Astrocyte (in vitro differentiated cells and primary cell): ENCODE measurements around the gene FANCL. TPM values are rescaled to one million over a fixed set of nuclear protein-coding genes. Genes with fewer than 3 reads are reported as not detected.
A peak's percentile ranks its signal among the peaks of the same experiment; 100 is the strongest.

Experiments
- DNase-seq: peaks from one replicate; pipeline ENCODE4 v3.0.0-alpha.2; 2010; ENCODE audit warnings: low read depth
- FAIRE-seq: peaks from 2 replicates; lab custom pipeline; 2011; peaks lifted over from hg19 to GRCh38; lab: Jason Lieb, UNC
- H2AFZ ChIP-seq: 2 replicates; pipeline ENCODE4 v1.6.0; 2012; ENCODE audit warnings: low read depth, low read length, inconsistent platforms
- H3K27ac ChIP-seq: 2 replicates; pipeline ENCODE4 v1.5.1; 2011; ENCODE audit warnings: low read depth, low read length, inconsistent platforms
- H3K27me3 ChIP-seq: 2 replicates; pipeline ENCODE4 v1.6.0; 2011; ENCODE audit warnings: low read length, inconsistent platforms; ENCODE audit not compliant: insufficient read depth
- H3K36me3 ChIP-seq: 2 replicates; pipeline ENCODE4 v1.5.1; 2011; ENCODE audit warnings: low read length, inconsistent platforms; ENCODE audit not compliant: insufficient read depth
- H3K4me1 ChIP-seq: 2 replicates; pipeline ENCODE4 v1.5.1; 2011; ENCODE audit warnings: low read length, inconsistent platforms; ENCODE audit not compliant: insufficient read depth
- H3K4me2 ChIP-seq: 2 replicates; pipeline ENCODE4 v1.6.0; 2012; ENCODE audit warnings: low read length, inconsistent platforms
- H3K4me3 ChIP-seq: 2 replicates; pipeline ENCODE4 v1.5.1; 2011; ENCODE audit warnings: low read depth, mild to moderate bottlenecking, low read length, inconsistent platforms; ENCODE audit not compliant: insufficient read depth
- H3K79me2 ChIP-seq: 2 replicates; pipeline ENCODE4 v1.6.0; 2012; ENCODE audit warnings: mild to moderate bottlenecking, low read length, inconsistent platforms; ENCODE audit not compliant: insufficient read depth
- H3K9ac ChIP-seq: 2 replicates; pipeline ENCODE4 v1.6.0; 2012; ENCODE audit warnings: mild to moderate bottlenecking, low read length, inconsistent platforms
- H3K9me3 ChIP-seq: 2 replicates; pipeline ENCODE4 v1.5.1; 2012; ENCODE audit warnings: low read depth, mild to moderate bottlenecking, low read length, inconsistent platforms; ENCODE audit not compliant: insufficient read depth
- H4K20me1 ChIP-seq: 2 replicates; pipeline ENCODE4 v1.6.0; 2012; ENCODE audit warnings: low read length, inconsistent platforms; ENCODE audit not compliant: insufficient read depth
- H3K27ac Mint-ChIP-seq: one replicate; pipeline ENCODE4 v1.8.0; 2021; ENCODE audit warnings: mild to moderate bottlenecking, mixed read lengths; ENCODE audit not compliant: unreplicated experiment
- H3K27me3 Mint-ChIP-seq: one replicate; pipeline ENCODE4 v1.8.0; 2021; ENCODE audit warnings: low read depth, mixed read lengths; ENCODE audit not compliant: unreplicated experiment
- H3K36me3 Mint-ChIP-seq: one replicate; pipeline ENCODE4 v1.8.0; 2021; ENCODE audit warnings: low read depth, mixed read lengths; ENCODE audit not compliant: unreplicated experiment
- H3K4me1 Mint-ChIP-seq: one replicate; pipeline ENCODE4 v1.8.0; 2021; ENCODE audit warnings: low read depth, mixed read lengths; ENCODE audit not compliant: unreplicated experiment
- H3K4me3 Mint-ChIP-seq: one replicate; pipeline ENCODE4 v1.8.0; 2021; ENCODE audit warnings: mild to moderate bottlenecking, moderate library complexity, mixed read lengths; ENCODE audit not compliant: unreplicated experiment
- H3K9me3 Mint-ChIP-seq: one replicate; pipeline ENCODE4 v1.8.0; 2021; ENCODE audit warnings: mild to moderate bottlenecking, mixed read lengths; ENCODE audit not compliant: unreplicated experiment
- EZH2 ChIP-seq: IDR thresholded peaks from 2 replicates; pipeline ENCODE4 v1.6.1; 2012; ENCODE audit warnings: mild to moderate bottlenecking, low read length, inconsistent platforms; ENCODE audit not compliant: insufficient read depth
- total RNA-seq: library from RNA; stranded (reverse); gene quantifications from 2 replicates; pipeline ENCODE4 v1.2.1, GENCODE V29; 2021
- TF ChIP-seq, protein P1 (sequence below): IDR thresholded peaks from 2 replicates; pipeline ENCODE4 v1.5.1; 2011; ENCODE audit warnings: low read depth, mild to moderate bottlenecking, inconsistent platforms, low read length, moderate library complexity; ENCODE audit not compliant: insufficient read depth

Gene FANCL
- total RNA-seq, 1 donor from 2014 or later = 10.7 TPM

DNA sequence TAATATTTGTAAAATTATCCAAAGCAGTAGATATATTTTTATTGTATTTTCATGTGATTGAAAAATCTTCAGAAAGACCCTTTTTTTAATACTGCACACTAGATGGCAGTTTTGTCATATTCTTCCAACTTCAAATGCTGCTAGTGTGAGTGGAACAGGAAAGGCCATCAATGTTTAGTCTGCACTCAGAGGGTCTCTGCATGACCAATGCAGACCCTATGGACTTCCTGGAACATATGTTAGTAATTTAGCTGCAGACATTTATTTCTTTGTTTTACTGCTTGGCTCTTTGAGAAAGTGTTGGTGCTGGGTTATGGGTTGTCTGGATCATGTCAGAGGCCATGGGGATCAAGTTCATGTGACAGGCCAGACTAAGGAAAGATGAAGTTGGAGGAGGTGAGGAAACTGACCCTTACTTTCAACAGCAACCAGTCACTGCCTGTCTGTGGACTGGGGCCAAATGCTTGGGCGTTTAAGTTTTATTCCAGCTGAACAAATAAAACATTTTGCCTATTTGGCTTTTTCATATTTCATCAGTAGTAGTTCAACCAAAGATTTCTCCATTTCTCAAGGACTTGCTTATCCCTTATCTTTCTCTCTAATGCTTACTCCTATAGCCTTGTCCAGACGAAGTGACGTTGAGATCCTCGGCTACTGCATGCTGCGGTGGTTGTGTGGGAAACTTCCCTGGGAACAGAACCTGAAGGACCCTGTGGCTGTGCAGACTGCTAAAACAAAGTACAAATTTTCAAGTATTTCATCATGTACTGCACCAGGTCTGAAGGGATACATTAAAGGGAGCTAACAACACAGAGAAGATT is 109.7 kb downstream of the FANCL start:
- peak overlapping the region; percentile 49 for H3K27ac Mint-ChIP-seq
- DNase-seq (peak; percentile 69), FAIRE-seq (no peak)
- TF ChIP-seq, protein P1, sequence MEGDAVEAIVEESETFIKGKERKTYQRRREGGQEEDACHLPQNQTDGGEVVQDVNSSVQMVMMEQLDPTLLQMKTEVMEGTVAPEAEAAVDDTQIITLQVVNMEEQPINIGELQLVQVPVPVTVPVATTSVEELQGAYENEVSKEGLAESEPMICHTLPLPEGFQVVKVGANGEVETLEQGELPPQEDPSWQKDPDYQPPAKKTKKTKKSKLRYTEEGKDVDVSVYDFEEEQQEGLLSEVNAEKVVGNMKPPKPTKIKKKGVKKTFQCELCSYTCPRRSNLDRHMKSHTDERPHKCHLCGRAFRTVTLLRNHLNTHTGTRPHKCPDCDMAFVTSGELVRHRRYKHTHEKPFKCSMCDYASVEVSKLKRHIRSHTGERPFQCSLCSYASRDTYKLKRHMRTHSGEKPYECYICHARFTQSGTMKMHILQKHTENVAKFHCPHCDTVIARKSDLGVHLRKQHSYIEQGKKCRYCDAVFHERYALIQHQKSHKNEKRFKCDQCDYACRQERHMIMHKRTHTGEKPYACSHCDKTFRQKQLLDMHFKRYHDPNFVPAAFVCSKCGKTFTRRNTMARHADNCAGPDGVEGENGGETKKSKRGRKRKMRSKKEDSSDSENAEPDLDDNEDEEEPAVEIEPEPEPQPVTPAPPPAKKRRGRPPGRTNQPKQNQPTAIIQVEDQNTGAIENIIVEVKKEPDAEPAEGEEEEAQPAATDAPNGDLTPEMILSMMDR = no peak
- no peak for TF ChIP-seq EZH2
- H3K27ac ChIP-seq = no peak overlapping the region
- no peaks in the 10 kb centered on the region for H3K9me3 Mint-ChIP-seq
- no peaks in the 10 kb centered on the region for H3K36me3 ChIP-seq
- no peaks in the 10 kb centered on the region for H3K79me2 ChIP-seq
- no peaks in the 10 kb centered on the region for H3K36me3 Mint-ChIP-seq
- no peak overlapping the region for H3K9ac ChIP-seq
- H3K4me1 ChIP-seq = no peaks in the 10 kb centered on the region
- no peak overlapping the region for H3K4me2 ChIP-seq
- H4K20me1 ChIP-seq = no peaks in the 10 kb centered on the region
- no peak overlapping the region for H3K4me3 ChIP-seq
- H2AFZ ChIP-seq = no peak overlapping the region
- no peaks in the 10 kb centered on the region for H3K27me3 ChIP-seq
- H3K27me3 Mint-ChIP-seq = no peaks in the 10 kb centered on the region
- H3K4me1 Mint-ChIP-seq = peaks cover 6% of the 10 kb centered on the region
- H3K9me3 ChIP-seq = no peaks in the 10 kb centered on the region
- H3K4me3 Mint-ChIP-seq = no peak overlapping the region

DNA sequence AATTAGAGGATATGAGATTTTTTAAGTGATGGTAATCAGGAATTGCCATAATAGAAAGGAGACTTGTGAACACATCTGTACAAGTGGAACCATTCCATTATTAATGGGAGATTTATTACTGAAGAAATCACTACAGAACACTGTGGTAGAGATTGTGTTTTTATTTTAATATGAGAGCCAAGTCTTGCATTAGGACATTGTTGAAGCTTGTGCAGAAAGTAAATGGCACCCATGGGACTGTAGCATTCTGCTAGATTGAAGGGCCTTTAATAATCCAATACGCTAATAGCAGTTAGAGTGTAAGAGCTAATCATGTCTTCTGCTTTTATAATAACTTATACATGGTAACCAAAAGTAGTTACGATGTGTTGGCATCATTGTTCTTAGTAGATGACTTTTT is 110.9 kb downstream of the FANCL start:
- Histone ChIP-seq H3K36me3 (no peaks in the 10 kb centered on the region), H3K9me3 (no peaks in the 10 kb centered on the region), H3K4me3 (no peak overlapping the region), H3K4me1 (no peaks in the 10 kb centered on the region), H3K27me3 (no peaks in the 10 kb centered on the region), H3K27ac (no peak overlapping the region), H4K20me1 (no peaks in the 10 kb centered on the region), H2AFZ (no peak overlapping the region), H3K79me2 (no peaks in the 10 kb centered on the region), H3K4me2 (no peak overlapping the region), H3K9ac (no peak overlapping the region)
- H3K4me1 Mint-ChIP-seq = peaks cover 6% of the 10 kb centered on the region
- H3K36me3 Mint-ChIP-seq = no peaks in the 10 kb centered on the region
- no peak overlapping the region for H3K27ac Mint-ChIP-seq
- H3K9me3 Mint-ChIP-seq = no peaks in the 10 kb centered on the region
- H3K4me3 Mint-ChIP-seq = no peak overlapping the region
- peak; percentile 58 for FAIRE-seq
- H3K27me3 Mint-ChIP-seq = no peaks in the 10 kb centered on the region
- no peak for TF ChIP-seq EZH2
- TF ChIP-seq, protein P1 = no peak
- DNase-seq = no peak

DNA sequence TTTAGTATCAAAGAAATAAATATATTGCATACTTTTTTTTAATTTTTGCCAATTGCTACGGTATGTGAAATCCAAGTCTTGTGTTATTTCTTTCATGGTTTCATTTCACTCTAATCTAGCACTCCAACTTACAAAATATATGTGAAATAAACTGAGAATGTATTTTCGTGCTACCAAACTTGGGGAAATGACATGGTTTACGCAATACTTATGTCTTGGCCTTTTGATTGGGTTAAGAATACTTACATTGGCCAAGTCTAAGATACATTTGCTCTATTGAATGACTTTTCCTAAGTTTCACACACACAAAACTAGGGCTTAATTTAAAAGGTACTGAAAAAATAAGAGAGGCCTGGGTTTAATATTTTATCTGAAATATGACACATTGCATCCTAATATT is 114.0 kb downstream of the FANCL start:
- Histone ChIP-seq H3K27ac (no peak overlapping the region), H3K4me1 (no peaks in the 10 kb centered on the region), H3K9me3 (no peaks in the 10 kb centered on the region), H2AFZ (no peak overlapping the region), H3K79me2 (no peaks in the 10 kb centered on the region), H3K9ac (no peak overlapping the region), H4K20me1 (no peaks in the 10 kb centered on the region), H3K4me3 (no peak overlapping the region), H3K27me3 (no peaks in the 10 kb centered on the region), H3K4me2 (no peak overlapping the region), H3K36me3 (no peaks in the 10 kb centered on the region)
- H3K9me3 Mint-ChIP-seq = no peaks in the 10 kb centered on the region
- no peak for DNase-seq
- no peak overlapping the region for H3K4me3 Mint-ChIP-seq
- H3K27me3 Mint-ChIP-seq = no peaks in the 10 kb centered on the region
- FAIRE-seq = no peak
- no peak overlapping the region for H3K27ac Mint-ChIP-seq
- H3K36me3 Mint-ChIP-seq = no peaks in the 10 kb centered on the region
- peaks cover 6% of the 10 kb centered on the region for H3K4me1 Mint-ChIP-seq
- TF ChIP-seq EZH2 = no peak
- TF ChIP-seq, protein P1 = no peak
